Mesothelial cell of epicardium (in vitro differentiated cells): ENCODE data around the gene AIP. TPM values are rescaled to one million over a fixed set of nuclear protein-coding genes. Genes with fewer than 3 reads are reported as not detected.

Experiments
- DNase-seq, 2 experiments: peaks; one replicate each; pipeline ENCODE4 v3.0.0; 2021; ENCODE audit warnings: low spot score in 2 of 2; ENCODE audit not compliant: unreplicated experiment in 2 of 2
- H3K27ac Mint-ChIP-seq: 2 replicates; pipeline ENCODE4 v1.8.0; 2021; ENCODE audit warnings: mixed read lengths
- H3K27me3 Mint-ChIP-seq: 2 replicates; pipeline ENCODE4 v1.8.0; 2021; ENCODE audit warnings: low read depth, mixed read lengths
- H3K36me3 Mint-ChIP-seq: 2 replicates; pipeline ENCODE4 v1.8.0; 2021; ENCODE audit warnings: mixed read lengths
- H3K4me1 Mint-ChIP-seq: 2 replicates; pipeline ENCODE4 v1.8.0; 2021; ENCODE audit warnings: mixed read lengths
- H3K4me3 Mint-ChIP-seq: 2 replicates; pipeline ENCODE4 v1.8.0; 2021; ENCODE audit warnings: mild to moderate bottlenecking, moderate library complexity, mixed read lengths
- H3K9me3 Mint-ChIP-seq: 2 replicates; pipeline ENCODE4 v1.8.0; 2021; ENCODE audit warnings: mixed read lengths
- CTCF ChIP-seq: fragments of 200-600 bp; sonication (generic); IDR thresholded peaks from one replicate; pipeline ENCODE4 v1.5.0; 2021; ENCODE audit warnings: antibody characterized with exemption; ENCODE audit not compliant: unreplicated experiment
- total RNA-seq: library from RNA; stranded (reverse); gene quantifications from 3 replicates; pipeline ENCODE4 v1.2.1, GENCODE V29; 2021

Gene AIP
- total RNA-seq, 1 donor from 2014 or later = 44.6 TPM

GRCh38 chr11:67520856-67521824 is 38.3 kb downstream of the AIP start:
- no peak overlapping the region for H3K4me3 Mint-ChIP-seq
- H3K4me1 Mint-ChIP-seq = no peaks in the 10 kb centered on the region
- H3K27me3 Mint-ChIP-seq = peaks cover 18% of the 10 kb centered on the region
- DNase-seq = no peak
- H3K36me3 Mint-ChIP-seq = no peaks in the 10 kb centered on the region
- no peak for TF ChIP-seq CTCF
- no peak overlapping the region for H3K27ac Mint-ChIP-seq
- H3K9me3 Mint-ChIP-seq = no peaks in the 10 kb centered on the region

GRCh38 chr11:67521924-67522323 is 39.1 kb downstream of the AIP start:
- Mint-ChIP-seq H3K27ac (no peak overlapping the region), H3K27me3 (peaks cover 18% of the 10 kb centered on the region), H3K4me3 (no peak overlapping the region), H3K9me3 (peaks cover 3% of the 10 kb centered on the region), H3K36me3 (no peaks in the 10 kb centered on the region), H3K4me1 (no peaks in the 10 kb centered on the region)
- no peak for DNase-seq
- TF ChIP-seq CTCF = no peak

- H3K36me3 Mint-ChIP-seq = no peaks in the 10 kb centered on the region
- no peak for TF ChIP-seq CTCF
- no peak overlapping the region for H3K27ac Mint-ChIP-seq
- H3K9me3 Mint-ChIP-seq = peaks cover 4% of the 10 kb centered on the region
- DNase-seq = no peak
- no peaks in the 10 kb centered on the region for H3K4me1 Mint-ChIP-seq
- H3K4me3 Mint-ChIP-seq = no peak overlapping the region
- peaks cover 18% of the 10 kb centered on the region for H3K27me3 Mint-ChIP-seq
Observed at GRCh38 chr11:67522338-67522737, 39.5 kb downstream of the AIP start.

GRCh38 chr11:67522844-67523555 is 40.2 kb downstream of the AIP start, which contains the start of gene CABP2:
CABP2 (minus strand) TSS chr11:67523446; CDS start chr11:67523326, 120 bp downstream.
- Mint-ChIP-seq H3K4me1 (no peaks in the 10 kb centered on the region), H3K9me3 (peaks cover 7% of the 10 kb centered on the region), H3K27me3 (peaks cover 19% of the 10 kb centered on the region), H3K36me3 (no peaks in the 10 kb centered on the region), H3K4me3 (no peak within 1 kb of the TSS), H3K27ac (no peak within 1 kb of the TSS)
- DNase-seq = no peak
- TF ChIP-seq CTCF = no peak

- no peaks in the 10 kb centered on the region for H3K4me1 Mint-ChIP-seq
Observed at GRCh38 chr11:67523556-67524479, 41.0 kb downstream of the AIP start.

More at GRCh38 chr11:67523556-67524479, 41.0 kb downstream of the AIP start:
- peaks cover 14% of the 10 kb centered on the region for H3K27me3 Mint-ChIP-seq
- no peaks in the 10 kb centered on the region for H3K36me3 Mint-ChIP-seq
- no peak for TF ChIP-seq CTCF
- H3K4me3 Mint-ChIP-seq = no peak overlapping the region
- peaks cover 7% of the 10 kb centered on the region for H3K9me3 Mint-ChIP-seq
- no peak for DNase-seq
- H3K27ac Mint-ChIP-seq = no peak overlapping the region
